ENCODE data around the gene VIP. TPM values are rescaled to one million over a fixed set of nuclear protein-coding genes. Genes with fewer than 3 reads are reported as not detected.

Gene VIP
- total and polyA plus RNA-seq, 2 of the 4 experiments (the other 2 are of a cell fraction) = not detected

DNA sequence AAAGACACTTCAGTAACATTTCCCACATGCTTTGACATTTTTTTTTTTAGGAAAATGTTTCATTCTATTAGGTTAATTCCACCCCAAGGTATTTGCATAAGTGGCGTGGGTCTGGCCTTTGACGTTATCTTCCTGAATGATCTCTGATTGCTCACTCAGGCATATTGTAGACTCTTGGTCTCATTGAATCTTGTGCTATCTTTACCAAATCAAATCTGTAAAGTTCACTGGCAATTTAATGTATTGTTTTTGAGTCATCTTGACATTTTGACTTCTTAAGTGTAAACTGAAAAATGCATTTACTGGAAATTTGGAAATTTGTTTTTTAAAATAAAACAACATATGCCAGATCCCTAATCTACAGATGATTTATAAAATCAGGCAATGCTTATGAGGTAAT, 16.0 kb upstream of the VIP start:
- no TSS peak for BruUV-seq (replicated peaks)
- Histone ChIP-seq H3K4ac (ENCODE audit: low read depth, low read length) (no peak overlapping the region), H3K9me3 (ENCODE audit: control insufficient read depth, insufficient read depth, low read length) (peaks cover 5% of the 10 kb centered on the region; the same call in 1 of the 2 replicates), H2BK15ac (ENCODE audit: low read depth, low read length) (no peak overlapping the region), H4K20me1 (ENCODE audit: insufficient read depth, low read length) (no peaks in the 10 kb centered on the region), H3K4me2 (ENCODE audit: low read depth, low read length) (no peak overlapping the region), H3K56ac (ENCODE audit: extremely low read depth, insufficient read depth, low read length) (no peak overlapping the region), H2BK5ac (ENCODE audit: low read depth, low read length, poor library complexity, severe bottlenecking) (no peak overlapping the region), H3K9ac (ENCODE audit: low read depth, low read length) (no peak overlapping the region), H2BK20ac (ENCODE audit: low read depth, low read length) (no peak overlapping the region), H3K4me3 (ENCODE audit: insufficient read depth, low read depth, low read length) (no peak overlapping the region), H3K4me1 (ENCODE audit: control insufficient read depth, insufficient read depth, low read length) (no peaks in the 10 kb centered on the region), H3K36me3 (ENCODE audit: control insufficient read depth, insufficient read depth, low read length) (no peaks in the 10 kb centered on the region), H4K91ac (ENCODE audit: insufficient read depth, low read depth, low read length) (no peak overlapping the region), H4K8ac (ENCODE audit: low read depth in 2 of 2, low read length in 2 of 2) (no peak overlapping the region), H3K23ac (ENCODE audit: low read depth, low read length) (no peak overlapping the region), H3K14ac (replicated peaks; ENCODE audit: low read depth, low read length) (no peak overlapping the region), H2AK9ac (replicated peaks; ENCODE audit: low read depth, low read length, poor library complexity) (no peak overlapping the region), H3K27ac (ENCODE audit: insufficient read depth, low read length) (no peak overlapping the region), H3K9me1 (ENCODE audit: insufficient read depth, low read length) (no peaks in the 10 kb centered on the region), H3K27me3 (ENCODE audit: control insufficient read depth, insufficient read depth, low read length) (no peaks in the 10 kb centered on the region; the same call in 1 of the 2 replicates), H3K79me1 (ENCODE audit: low read depth in 1 of 2, low read length in 2 of 2) (no peaks in the 10 kb centered on the region), H4K5ac (ENCODE audit: low read depth, low read length) (no peak overlapping the region), H2AFZ (replicated peaks; ENCODE audit: low read length, poor library complexity) (no peak overlapping the region), H2AK5ac (ENCODE audit: low read depth, low read length) (no peak overlapping the region), H3K18ac (ENCODE audit: low read depth, low read length) (no peak overlapping the region), H2BK120ac (ENCODE audit: low read depth, low read length) (no peak overlapping the region)
- WGBS, 2 experiments (ENCODE audit: extremely low coverage in 2 of 2, insufficient read length in 1 of 2) = no CpG with 5 or more reads among the region's 2 CpGs
- dilution Hi-C loops (cut with HindIII; ENCODE audit: low sequenced_read_pairs, unreplicated experiment) (no loop called here), intact Hi-C loops (cut with micrococcal nuclease) (no loop called here), in situ Hi-C loops (cut with MboI; ENCODE audit: low sequenced_read_pairs) (no loop called here)
- DNase-seq (no peak), ATAC-seq (ENCODE audit: low read depth) (no peak)
- POLR2A ChIA-PET (ENCODE audit: unreplicated experiment) = no interaction called here
- CTCF ChIA-PET = no interaction called here
- TF ChIP-seq POLR2A (IDR thresholded peaks at IDR 0.05; ENCODE audit: low read depth, low read length) (no peak), RAD21 (IDR thresholded peaks at IDR 0.05; ENCODE audit: low read length) (no peak), MAFK (IDR thresholded peaks at IDR 0.05; ENCODE audit: low read depth, low read length) (no peak), BHLHE40 (IDR thresholded peaks at IDR 0.05; ENCODE audit: low read depth, low read length) (no peak), MAZ (IDR thresholded peaks at IDR 0.05; ENCODE audit: borderline replicate concordance, low read depth, low read length) (no peak), CHD1 (IDR thresholded peaks at IDR 0.05; ENCODE audit: low read depth, low read length) (no peak), SMC3 (IDR thresholded peaks at IDR 0.05; ENCODE audit: low read depth, low read length) (no peak), FOS (IDR thresholded peaks at IDR 0.05; ENCODE audit: low read depth, low read length) (no peak), NFE2L2 (IDR thresholded peaks at IDR 0.05; ENCODE audit: low read depth, low read length) (no peak), RCOR1 (IDR thresholded peaks at IDR 0.05; ENCODE audit: insufficient replicate concordance, low read length) (no peak), CEBPB (IDR thresholded peaks at IDR 0.05; ENCODE audit: low read depth, low read length) (no peak), RFX5 (IDR thresholded peaks at IDR 0.05; ENCODE audit: low read depth, low read length) (no peak), MXI1 (IDR thresholded peaks at IDR 0.05; ENCODE audit: borderline replicate concordance, low read depth, low read length) (no peak)
- TF ChIP-seq, protein P1, sequence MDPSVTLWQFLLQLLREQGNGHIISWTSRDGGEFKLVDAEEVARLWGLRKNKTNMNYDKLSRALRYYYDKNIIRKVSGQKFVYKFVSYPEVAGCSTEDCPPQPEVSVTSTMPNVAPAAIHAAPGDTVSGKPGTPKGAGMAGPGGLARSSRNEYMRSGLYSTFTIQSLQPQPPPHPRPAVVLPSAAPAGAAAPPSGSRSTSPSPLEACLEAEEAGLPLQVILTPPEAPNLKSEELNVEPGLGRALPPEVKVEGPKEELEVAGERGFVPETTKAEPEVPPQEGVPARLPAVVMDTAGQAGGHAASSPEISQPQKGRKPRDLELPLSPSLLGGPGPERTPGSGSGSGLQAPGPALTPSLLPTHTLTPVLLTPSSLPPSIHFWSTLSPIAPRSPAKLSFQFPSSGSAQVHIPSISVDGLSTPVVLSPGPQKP (IDR thresholded peaks at IDR 0.05; ENCODE audit: borderline replicate concordance, low read depth, low read length) = no peak
- TF ChIP-seq, protein P2, sequence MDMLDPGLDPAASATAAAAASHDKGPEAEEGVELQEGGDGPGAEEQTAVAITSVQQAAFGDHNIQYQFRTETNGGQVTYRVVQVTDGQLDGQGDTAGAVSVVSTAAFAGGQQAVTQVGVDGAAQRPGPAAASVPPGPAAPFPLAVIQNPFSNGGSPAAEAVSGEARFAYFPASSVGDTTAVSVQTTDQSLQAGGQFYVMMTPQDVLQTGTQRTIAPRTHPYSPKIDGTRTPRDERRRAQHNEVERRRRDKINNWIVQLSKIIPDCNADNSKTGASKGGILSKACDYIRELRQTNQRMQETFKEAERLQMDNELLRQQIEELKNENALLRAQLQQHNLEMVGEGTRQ (IDR thresholded peaks at IDR 0.05; ENCODE audit: low read depth, low read length) = no peak
- TF ChIP-seq, protein P3, sequence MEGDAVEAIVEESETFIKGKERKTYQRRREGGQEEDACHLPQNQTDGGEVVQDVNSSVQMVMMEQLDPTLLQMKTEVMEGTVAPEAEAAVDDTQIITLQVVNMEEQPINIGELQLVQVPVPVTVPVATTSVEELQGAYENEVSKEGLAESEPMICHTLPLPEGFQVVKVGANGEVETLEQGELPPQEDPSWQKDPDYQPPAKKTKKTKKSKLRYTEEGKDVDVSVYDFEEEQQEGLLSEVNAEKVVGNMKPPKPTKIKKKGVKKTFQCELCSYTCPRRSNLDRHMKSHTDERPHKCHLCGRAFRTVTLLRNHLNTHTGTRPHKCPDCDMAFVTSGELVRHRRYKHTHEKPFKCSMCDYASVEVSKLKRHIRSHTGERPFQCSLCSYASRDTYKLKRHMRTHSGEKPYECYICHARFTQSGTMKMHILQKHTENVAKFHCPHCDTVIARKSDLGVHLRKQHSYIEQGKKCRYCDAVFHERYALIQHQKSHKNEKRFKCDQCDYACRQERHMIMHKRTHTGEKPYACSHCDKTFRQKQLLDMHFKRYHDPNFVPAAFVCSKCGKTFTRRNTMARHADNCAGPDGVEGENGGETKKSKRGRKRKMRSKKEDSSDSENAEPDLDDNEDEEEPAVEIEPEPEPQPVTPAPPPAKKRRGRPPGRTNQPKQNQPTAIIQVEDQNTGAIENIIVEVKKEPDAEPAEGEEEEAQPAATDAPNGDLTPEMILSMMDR (conservative IDR thresholded peaks at IDR 0.05; ENCODE audit: low read depth, low read length) = no peak
